ENCODE results near the gene TMEM250.

The TMEM250 gene

GRCh38 chr9:136108648-136109266, 9.9 kb downstream of the TMEM250 start:
- no peak for TF ChIP-seq CTCF (IDR thresholded peaks at IDR 0.05; ENCODE audit: low read depth, low read length)
- in situ Hi-C loops (cut with HindIII; ENCODE audit: low sequenced_read_pairs) = no loop called here
- DNase-seq (ENCODE audit: low read depth, low spot score) = no peak
- H3K4me3 ChIP-seq (ENCODE audit: low read depth, low read length) = no peak overlapping the region

DNA sequence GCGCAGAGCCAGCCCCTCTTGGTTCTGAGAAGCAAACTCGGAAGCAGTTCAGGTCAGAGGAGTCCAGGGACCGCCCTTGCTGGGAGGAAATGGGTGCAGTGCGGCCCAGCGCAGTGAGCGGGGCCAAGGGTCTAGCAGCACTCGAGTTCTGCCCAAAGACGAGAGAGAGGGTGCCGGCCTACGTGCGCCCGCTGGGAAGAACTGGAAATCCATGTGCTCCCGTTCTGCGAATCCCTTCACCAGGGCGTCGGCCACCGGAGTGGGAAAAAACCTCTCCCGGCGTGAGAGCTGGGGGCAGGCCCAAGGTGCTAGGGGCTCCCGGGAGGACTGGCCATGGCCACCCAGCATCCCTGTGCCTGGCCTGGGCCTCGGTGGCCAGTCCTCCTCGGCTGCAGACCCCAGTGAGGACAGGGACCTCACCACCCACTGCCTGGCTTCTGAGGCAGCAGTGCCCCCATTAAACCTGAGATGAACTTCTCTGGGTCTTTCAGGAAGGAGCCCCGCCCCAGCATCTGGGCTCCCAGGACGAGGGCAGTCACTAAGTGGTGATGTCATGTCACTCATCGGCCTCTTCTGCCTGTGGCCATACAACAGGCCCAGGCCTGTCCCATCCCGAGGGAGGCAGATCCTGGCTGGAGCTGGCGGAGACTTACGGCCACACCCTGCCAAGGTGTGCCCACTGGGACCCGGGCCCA, 10.6 kb downstream of the TMEM250 start:
- no peak for TF ChIP-seq CTCF (IDR thresholded peaks at IDR 0.05; ENCODE audit: low read depth, low read length)
- H3K4me3 ChIP-seq (ENCODE audit: low read depth, low read length) = no peak overlapping the region
- no peak for DNase-seq (ENCODE audit: low read depth, low spot score)
- in situ Hi-C loops (cut with HindIII; ENCODE audit: low sequenced_read_pairs) = no loop called here

GRCh38 chr9:136107155-136107952, 11.3 kb downstream of the TMEM250 start:
- DNase-seq (ENCODE audit: low read depth, low spot score) = no peak
- H3K4me3 ChIP-seq (ENCODE audit: low read depth, low read length) = no peak overlapping the region
- TF ChIP-seq CTCF (IDR thresholded peaks at IDR 0.05; ENCODE audit: low read depth, low read length) = no peak
- in situ Hi-C loops (cut with HindIII; ENCODE audit: low sequenced_read_pairs) = no loop called here

- no peak for TF ChIP-seq CTCF (IDR thresholded peaks at IDR 0.05; ENCODE audit: low read depth, low read length)
- in situ Hi-C loops (cut with HindIII; ENCODE audit: low sequenced_read_pairs) = no loop called here
- peak; percentile 28 for DNase-seq (ENCODE audit: low read depth, low spot score)
- no peak overlapping the region for H3K4me3 ChIP-seq (ENCODE audit: low read depth, low read length)
Measured at GRCh38 chr9:136105398-136106135, 13.1 kb downstream of the TMEM250 start.

- in situ Hi-C loops (cut with HindIII; ENCODE audit: low sequenced_read_pairs) = no loop called here
- DNase-seq (ENCODE audit: low read depth, low spot score) = no peak
- TF ChIP-seq CTCF (IDR thresholded peaks at IDR 0.05; ENCODE audit: low read depth, low read length) = no peak
- no peak overlapping the region for H3K4me3 ChIP-seq (ENCODE audit: low read depth, low read length)
Measured at GRCh38 chr9:136104916-136105315, 13.8 kb downstream of the TMEM250 start.

DNA sequence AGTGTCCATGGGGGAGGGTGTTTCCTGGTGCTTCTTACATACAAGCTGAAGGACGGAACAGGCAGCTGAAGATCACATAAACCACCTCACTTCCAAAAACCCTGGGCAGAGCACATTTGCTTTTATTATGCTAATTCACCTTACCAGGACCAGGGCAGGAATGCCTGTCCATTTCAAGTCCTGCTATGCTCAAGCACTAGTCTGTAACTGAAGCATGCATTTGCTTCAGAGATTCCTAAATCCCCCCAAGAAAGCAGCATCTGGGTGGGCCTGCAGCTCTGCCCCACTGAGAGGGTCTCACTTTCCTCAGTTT, 14.2 kb downstream of the TMEM250 start:
- no peak overlapping the region for H3K4me3 ChIP-seq (ENCODE audit: low read depth, low read length)
- no peak for DNase-seq (ENCODE audit: low read depth, low spot score)
- in situ Hi-C loops (cut with HindIII; ENCODE audit: low sequenced_read_pairs) = no loop called here
- no peak for TF ChIP-seq CTCF (IDR thresholded peaks at IDR 0.05; ENCODE audit: low read depth, low read length)

Measured in astrocyte of the spinal cord (primary cell).